ENCODE data around the gene FAM124A. TPM values are rescaled to one million over a fixed set of nuclear protein-coding genes. Genes with fewer than 3 reads are reported as not detected.

FAM124A gene
- total and polyA plus RNA-seq, 9 donors, result 0.48 to 8.8 (median 1.9) TPM

- H3K36me3 ChIP-seq, result no peaks in the 10 kb centered on the region
- intact Hi-C loops (cut with DNase I), result no loop called here
- DNase-seq, result no peak
- H3K9me3 ChIP-seq, result no peaks in the 10 kb centered on the region
- 81 to 93% (median 90%) methylated on average over 2 of the region's 2 CpGs for WGBS, 3 donors
- no peak overlapping the region for H3K4me3 ChIP-seq
- no peaks in the 10 kb centered on the region for H3K4me1 ChIP-seq (ENCODE audit: insufficient read depth)
- no peak overlapping the region for H3K27ac ChIP-seq
- TF ChIP-seq EP300 (IDR thresholded peaks at IDR 0.05) (no peak), POLR2A (IDR thresholded peaks at IDR 0.05) (no peak)
- TF ChIP-seq, protein P1, sequence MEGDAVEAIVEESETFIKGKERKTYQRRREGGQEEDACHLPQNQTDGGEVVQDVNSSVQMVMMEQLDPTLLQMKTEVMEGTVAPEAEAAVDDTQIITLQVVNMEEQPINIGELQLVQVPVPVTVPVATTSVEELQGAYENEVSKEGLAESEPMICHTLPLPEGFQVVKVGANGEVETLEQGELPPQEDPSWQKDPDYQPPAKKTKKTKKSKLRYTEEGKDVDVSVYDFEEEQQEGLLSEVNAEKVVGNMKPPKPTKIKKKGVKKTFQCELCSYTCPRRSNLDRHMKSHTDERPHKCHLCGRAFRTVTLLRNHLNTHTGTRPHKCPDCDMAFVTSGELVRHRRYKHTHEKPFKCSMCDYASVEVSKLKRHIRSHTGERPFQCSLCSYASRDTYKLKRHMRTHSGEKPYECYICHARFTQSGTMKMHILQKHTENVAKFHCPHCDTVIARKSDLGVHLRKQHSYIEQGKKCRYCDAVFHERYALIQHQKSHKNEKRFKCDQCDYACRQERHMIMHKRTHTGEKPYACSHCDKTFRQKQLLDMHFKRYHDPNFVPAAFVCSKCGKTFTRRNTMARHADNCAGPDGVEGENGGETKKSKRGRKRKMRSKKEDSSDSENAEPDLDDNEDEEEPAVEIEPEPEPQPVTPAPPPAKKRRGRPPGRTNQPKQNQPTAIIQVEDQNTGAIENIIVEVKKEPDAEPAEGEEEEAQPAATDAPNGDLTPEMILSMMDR (IDR thresholded peaks at IDR 0.05), result no peak
- no peaks in the 10 kb centered on the region for H3K27me3 ChIP-seq
Observed at GRCh38 chr13:51332566-51333361, 110.6 kb downstream of the FAM124A start.

DNA sequence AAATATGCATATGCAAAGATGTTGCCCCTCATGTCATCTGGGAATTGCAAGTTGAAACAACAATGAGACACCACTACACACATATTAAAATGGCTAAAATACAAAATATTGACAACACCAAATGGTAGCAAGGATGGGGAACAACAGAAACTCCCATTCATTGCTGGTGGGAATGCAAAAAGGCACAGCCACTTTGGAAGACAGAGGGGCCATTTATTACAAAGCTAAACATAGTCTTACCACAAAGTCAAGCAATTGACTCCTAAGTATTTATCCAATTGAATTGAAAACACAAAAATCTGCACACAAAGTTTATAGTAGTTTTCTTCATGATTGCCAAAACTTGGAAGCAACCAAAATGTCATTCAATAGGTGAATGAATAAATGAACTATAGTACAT, 111.2 kb downstream of the FAM124A start:
- intact Hi-C loops (cut with DNase I), result no loop called here
- H3K27me3 ChIP-seq, result no peaks in the 10 kb centered on the region
- no peak for TF ChIP-seq POLR2A (IDR thresholded peaks at IDR 0.05)

DNA sequence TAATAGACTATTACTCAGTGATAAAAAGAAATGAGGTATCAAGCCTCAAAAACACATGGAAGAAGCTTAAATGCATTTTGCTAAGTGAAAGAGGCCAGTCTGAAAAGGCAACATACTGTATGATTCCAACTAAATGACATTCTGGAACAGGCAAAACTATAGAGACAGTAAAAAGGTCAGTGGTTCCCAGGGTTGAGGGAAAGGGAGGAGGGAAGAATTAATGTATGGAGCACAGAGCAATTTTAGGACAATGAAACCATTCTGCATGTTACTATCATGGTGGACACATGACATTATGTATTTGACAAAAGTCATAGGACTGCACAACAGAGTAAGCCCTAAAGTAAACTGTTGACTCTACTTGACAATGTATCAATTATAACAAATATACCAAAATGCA, 111.6 kb downstream of the FAM124A start:
- no peaks in the 10 kb centered on the region for H3K9me3 ChIP-seq
- no peak overlapping the region for H3K4me3 ChIP-seq
- H3K27me3 ChIP-seq, result no peaks in the 10 kb centered on the region
- intact Hi-C loops (cut with DNase I), result no loop called here
- H3K27ac ChIP-seq, result no peak overlapping the region
- no peak for TF ChIP-seq EP300 (IDR thresholded peaks at IDR 0.05)
- no peak for TF ChIP-seq POLR2A (IDR thresholded peaks at IDR 0.05)
- TF ChIP-seq, protein P1 (IDR thresholded peaks at IDR 0.05), result no peak
- H3K36me3 ChIP-seq, result no peaks in the 10 kb centered on the region
- no peak for DNase-seq
- no peaks in the 10 kb centered on the region for H3K4me1 ChIP-seq (ENCODE audit: insufficient read depth)

More for the DNA sequence above, 111.2 kb downstream of the FAM124A start:
- no peaks in the 10 kb centered on the region for H3K9me3 ChIP-seq
- no peak overlapping the region for H3K27ac ChIP-seq
- no peak overlapping the region for H3K4me3 ChIP-seq
- no peaks in the 10 kb centered on the region for H3K36me3 ChIP-seq
- no peaks in the 10 kb centered on the region for H3K4me1 ChIP-seq (ENCODE audit: insufficient read depth)
- DNase-seq, result no peak

Small RNAs within 50 kb of the gene (small RNA-seq; reads per million reads assigned to genes)
- not detected for gene PRELID3BP2

Other genes with a start within 250 kb of the FAM124A start
- not detected for gene C13orf42, start 111.1 kb upstream of the FAM124A start, total RNA-seq
- gene C13orf42, start 111.1 kb upstream of the FAM124A start, polyA plus RNA-seq, result under 1 TPM in 1 of 2 donors, not detected in 1; 0.04 TPM
- under 1 TPM in 2 of 7 donors, not detected in 5; 0.11 to 0.18 TPM for gene SERPINE3, start 117.3 kb downstream of the FAM124A start, total RNA-seq
- gene SERPINE3, start 117.3 kb downstream of the FAM124A start, polyA plus RNA-seq, result not detected
- gene INTS6, start 230.6 kb downstream of the FAM124A start, total RNA-seq, result 10 to 100 TPM; 26.7 to 38.9 (median 31.0) TPM
- 10 to 100 TPM; 11.2 to 21.2 TPM for gene INTS6, start 230.6 kb downstream of the FAM124A start, polyA plus RNA-seq

Measured in ovary (tissue), 9 donors.